H1 (cell line): ENCODE measurements around the gene RAB7B. TPM values are rescaled to one million over a fixed set of nuclear protein-coding genes. Genes with fewer than 3 reads are reported as not detected.

Source experiments
- CTCF ChIA-PET: fragments of 300-600 bp; sonication (Branson Sonifier 250); formaldehyde crosslinking; loops from one replicate; lab custom pipeline; 2021; ENCODE audit not compliant: partially characterized antibody; lab: Charles Lee
- POLR2A ChIA-PET: fragments of 300-600 bp; sonication (Branson Sonifier 250); formaldehyde crosslinking; loops from one replicate; lab custom pipeline; 2021; ENCODE audit warnings: inconsistent platforms; ENCODE audit not compliant: partially characterized antibody; lab: Charles Lee
- DNase-seq, 2 experiments: peaks; one replicate each; pipeline versions ENCODE4 v3.0.0 to v3.0.0-alpha.2; 2010 to 2022; ENCODE audit warnings: low spot score in 2 of 2, low read depth in 1 of 2, mixed read lengths in 1 of 2
- FAIRE-seq: peaks from 2 replicates; lab custom pipeline; 2011; peaks lifted over from hg19 to GRCh38; lab: Jason Lieb, UNC
- H2AFZ ChIP-seq: 2 replicates; pipeline ENCODE4 v1.8.1; 2012; ENCODE audit warnings: low read length, inconsistent platforms
- H2AK5ac ChIP-seq: 2 replicates; pipeline ENCODE4 v1.6.1; 2013; ENCODE audit warnings: low read depth, low read length
- H2BK120ac ChIP-seq: replicated peaks from 2 replicates; pipeline ENCODE3; 2013; ENCODE audit warnings: low read depth, low read length, inconsistent platforms
- H2BK12ac ChIP-seq: 2 replicates; pipeline ENCODE4 v1.6.1; 2013; ENCODE audit warnings: low read depth, low read length
- H2BK15ac ChIP-seq: 2 replicates; pipeline ENCODE4 v1.6.1; 2013; ENCODE audit warnings: low read length
- H2BK20ac ChIP-seq: 2 replicates; pipeline ENCODE4 v1.6.1; 2013; ENCODE audit warnings: low read length
- H2BK5ac ChIP-seq: 2 replicates; pipeline ENCODE4 v1.6.1; 2013; ENCODE audit warnings: low read depth, low read length
- H3K14ac ChIP-seq: 2 replicates; pipeline ENCODE4 v1.6.1; 2013; ENCODE audit warnings: inconsistent platforms; ENCODE audit not compliant: insufficient read length
- H3K18ac ChIP-seq: 2 replicates; pipeline ENCODE4 v1.6.1; 2013; ENCODE audit warnings: low read length; ENCODE audit errors: extremely low read depth
- H3K23ac ChIP-seq: 2 replicates; pipeline ENCODE4 v1.6.1; 2013; ENCODE audit warnings: inconsistent platforms; ENCODE audit not compliant: insufficient read length
- H3K23me2 ChIP-seq: 2 replicates; pipeline ENCODE4 v1.6.1; 2013; ENCODE audit warnings: low read depth, low read length
- H3K27ac ChIP-seq: 2 replicates; pipeline ENCODE4 v1.6.1; 2011; ENCODE audit warnings: low read depth, low read length, inconsistent platforms
- H3K27me3 ChIP-seq, 4 experiments: replicated peaks in 1 of 4; 1 replicate in 1 of 4; 2 replicates in 3 of 4; pipeline versions ENCODE4 v1.6.1 to v1.8.1; 2011 to 2013; ENCODE audit warnings: low read length in 3 of 4, mild to moderate bottlenecking in 3 of 4, inconsistent platforms in 2 of 4, mixed read lengths in 2 of 4, moderate library complexity in 1 of 4; ENCODE audit not compliant: control insufficient read depth in 3 of 4, insufficient read depth in 3 of 4; ENCODE audit errors: extremely low read depth in 1 of 4
- H3K36me3 ChIP-seq, 4 experiments: 2 replicates each; pipeline versions ENCODE4 v1.6.1 to v1.8.1; 2011 to 2013; ENCODE audit warnings: mild to moderate bottlenecking in 4 of 4, low read length in 3 of 4, moderate library complexity in 2 of 4, control low read depth in 1 of 4, inconsistent platforms in 1 of 4; ENCODE audit not compliant: insufficient read depth in 4 of 4, control insufficient read depth in 2 of 4
- H3K4ac ChIP-seq: replicated peaks from 2 replicates; pipeline ENCODE3; 2013; ENCODE audit warnings: low read length, low read depth, mixed read lengths, inconsistent platforms; ENCODE audit not compliant: insufficient read length
- H3K4me1 ChIP-seq, 4 experiments: replicated peaks in 1 of 4; 1 replicate in 1 of 4; 2 replicates in 3 of 4; pipeline versions ENCODE4 v1.6.1 to v1.8.1; 2011 to 2013; ENCODE audit warnings: low read length in 3 of 4, inconsistent platforms in 2 of 4, mixed read lengths in 1 of 4; ENCODE audit not compliant: insufficient read depth in 4 of 4, control insufficient read depth in 3 of 4
- H3K4me2 ChIP-seq, 2 experiments: 2 replicates each; pipeline versions ENCODE4 v1.6.1 to v1.8.1; 2011 to 2013; ENCODE audit warnings: low read depth in 2 of 2, low read length in 2 of 2, control low read depth in 1 of 2, inconsistent platforms in 1 of 2, mild to moderate bottlenecking in 1 of 2; ENCODE audit not compliant: insufficient read depth in 1 of 2
- H3K4me3 ChIP-seq, 4 experiments: fragments of 200-600, 300-600 bp in 1 of 4; sonication (generic), shearing (Covaris generic), sonication (Bioruptor Twin) in 1 of 4; 2 replicates each; pipeline versions ENCODE4 v1.5.1 to v1.8.1; 2011 to 2016; ENCODE audit warnings: low read length in 4 of 4, low read depth in 3 of 4, control low read depth in 2 of 4, inconsistent platforms in 2 of 4, mild to moderate bottlenecking in 2 of 4, mixed read lengths in 1 of 4, moderate library complexity in 1 of 4; ENCODE audit not compliant: insufficient read depth in 2 of 4; ENCODE audit errors: extremely low read depth in 1 of 4
- H3K56ac ChIP-seq: replicated peaks from 2 replicates; pipeline ENCODE3; 2013; ENCODE audit warnings: low read depth, mild to moderate bottlenecking, mixed read lengths, low read length, inconsistent platforms; ENCODE audit not compliant: insufficient read length
- H3K79me1 ChIP-seq: 2 replicates; pipeline ENCODE4 v1.6.1; 2013; ENCODE audit warnings: low read depth, low read length, control low read depth
- H3K79me2 ChIP-seq, 2 experiments: 2 replicates each; pipeline versions ENCODE4 v1.6.1 to v1.8.1; 2012 to 2013; ENCODE audit warnings: low read length in 2 of 2, mild to moderate bottlenecking in 2 of 2, inconsistent platforms in 1 of 2; ENCODE audit not compliant: insufficient read depth in 2 of 2, control insufficient read depth in 1 of 2
- H3K9ac ChIP-seq, 4 experiments: replicated peaks in 1 of 4; 1 replicate in 1 of 4; 2 replicates in 3 of 4; pipeline versions ENCODE4 v1.6.1 to v1.8.1; 2011 to 2013; ENCODE audit warnings: low read depth in 3 of 4, low read length in 3 of 4, control low read depth in 2 of 4, mild to moderate bottlenecking in 2 of 4, moderate library complexity in 2 of 4, inconsistent platforms in 1 of 4; ENCODE audit errors: extremely low read depth in 1 of 4
- H3K9me3 ChIP-seq, 2 experiments: 2 replicates each; pipeline versions ENCODE4 v1.6.1 to v1.8.1; 2012 to 2013; ENCODE audit warnings: mild to moderate bottlenecking in 2 of 2, moderate library complexity in 2 of 2, control low read depth in 1 of 2, inconsistent platforms in 1 of 2, low read depth in 1 of 2, low read length in 1 of 2, mixed read lengths in 1 of 2; ENCODE audit not compliant: insufficient read depth in 2 of 2
- H4K20me1 ChIP-seq, 2 experiments: replicated peaks in 1 of 2; 2 replicates each; pipeline versions ENCODE3 to v1.8.1; 2011 to 2013; ENCODE audit warnings: inconsistent platforms in 2 of 2, low read length in 2 of 2, mild to moderate bottlenecking in 1 of 2; ENCODE audit not compliant: insufficient read depth in 2 of 2, control insufficient read depth in 1 of 2
- H4K5ac ChIP-seq: 2 replicates; pipeline ENCODE4 v1.6.1; 2013; ENCODE audit warnings: low read length, low read depth, mixed read lengths, inconsistent platforms; ENCODE audit not compliant: insufficient read length
- H4K8ac ChIP-seq: 2 replicates; pipeline ENCODE4 v1.8.0; 2013; ENCODE audit warnings: mild to moderate bottlenecking, moderate library complexity, low read length, inconsistent platforms; ENCODE audit not compliant: insufficient read depth; ENCODE audit errors: extremely low read depth
- H4K91ac ChIP-seq: replicated peaks from 2 replicates; pipeline ENCODE3; 2013; ENCODE audit warnings: low read length, mixed read lengths, inconsistent platforms; ENCODE audit not compliant: insufficient read length
- BCL11A ChIP-seq, 2 experiments: IDR thresholded peaks; one replicate each; pipeline ENCODE4 v1.6.1; 2011; ENCODE audit warnings: low read depth in 2 of 2, low read length in 2 of 2, mild to moderate bottlenecking in 2 of 2
- KDM1A ChIP-seq: fragments of 200-600, 300-600 bp; sonication (generic); IDR thresholded peaks from 2 replicates; pipeline ENCODE4 v1.7.1; 2016; ENCODE audit warnings: mild to moderate bottlenecking, low read length, borderline replicate concordance
- SIRT6 ChIP-seq: IDR thresholded peaks from one replicate; pipeline ENCODE4 v1.7.1; 2012; ENCODE audit warnings: low read length, inconsistent platforms
- SIX5 ChIP-seq: IDR thresholded peaks from 2 replicates; pipeline ENCODE4 v1.6.1; 2011; ENCODE audit warnings: mild to moderate bottlenecking, low read depth, low read length
- SRF ChIP-seq: IDR thresholded peaks from 2 replicates; pipeline ENCODE4 v1.6.1; 2011; ENCODE audit warnings: mild to moderate bottlenecking, low read depth, low read length, moderate library complexity
- TAF1 ChIP-seq: IDR thresholded peaks from 2 replicates; pipeline ENCODE4 v1.6.1; 2011; ENCODE audit warnings: mild to moderate bottlenecking, low read depth, low read length
- WGBS, 2 experiments: shearing (Covaris generic) in 1 of 2; methylation state at CpG; one replicate each; pipeline versions ENCODE4 v1.1.6 to v1.1.7; 2013 to 2015; ENCODE audit warnings: low lambda C conversion rate in 2 of 2, mixed read lengths in 2 of 2, inconsistent platforms in 1 of 2, low coverage in 1 of 2, missing lambda C conversion rate in 1 of 2; ENCODE audit not compliant: insufficient replicate concordance in 2 of 2, insufficient coverage in 1 of 2, insufficient read length in 1 of 2; ENCODE audit errors: extremely low coverage in 1 of 2, missing lambda C conversion rate in 1 of 2; 5-methylcytosine and 5-hydroxymethylcytosine counted together
- polyA plus RNA-seq, 7 experiments: library from polyadenylated mRNA; depleted of rRNA in 3 of 7; stranded (reverse) in 5 of 7; unstranded in 2 of 7; fragments of >200 nt in 5 of 7; fragments of 200-250 nt in 2 of 7; gene quantifications; 1 replicate in 5 of 7; 2 replicates in 1 of 7; 4 replicates in 1 of 7; pipeline versions ENCODE4 v1.2.1 to v1.2.3, GENCODE V29; 2011 to 2013; ENCODE audit warnings: missing spikeins in 2 of 7, mixed read lengths in 2 of 7
- total RNA-seq: library from RNA; stranded (reverse); fragmentation: NEBNext Ultra II Directional; extraction: Animal tissue kit (Norgen Biotek cat#: 25700); gene quantifications from 2 replicates; pipeline ENCODE4 v1.2.1, GENCODE V29; 2021
- TF ChIP-seq, protein P1 (sequence below): IDR thresholded peaks from 2 replicates; pipeline ENCODE4 v1.6.1; 2012; ENCODE audit warnings: inconsistent platforms
- TF ChIP-seq, protein P2 (sequence below): IDR thresholded peaks from 2 replicates; pipeline ENCODE4 v1.6.1; 2012; ENCODE audit warnings: low read length, inconsistent platforms
- TF ChIP-seq, protein P3 (sequence below), 3 experiments: IDR thresholded peaks; 1 replicate in 2 of 3; 2 replicates in 1 of 3; pipeline versions ENCODE4 v1.5.1 to v1.6.1; 2011; ENCODE audit warnings: low read length in 3 of 3, mild to moderate bottlenecking in 3 of 3, inconsistent platforms in 2 of 3, low read depth in 1 of 3, moderate library complexity in 1 of 3; ENCODE audit not compliant: insufficient read depth in 1 of 3; ENCODE audit errors: control extremely low read depth in 1 of 3

RAB7B gene
- total and polyA plus RNA-seq, 2 of the 8 experiments (the other 6 are each of a cell fraction or from before 2014, with no cell fraction given): 0.05 TPM; not detected in 1

DNA sequence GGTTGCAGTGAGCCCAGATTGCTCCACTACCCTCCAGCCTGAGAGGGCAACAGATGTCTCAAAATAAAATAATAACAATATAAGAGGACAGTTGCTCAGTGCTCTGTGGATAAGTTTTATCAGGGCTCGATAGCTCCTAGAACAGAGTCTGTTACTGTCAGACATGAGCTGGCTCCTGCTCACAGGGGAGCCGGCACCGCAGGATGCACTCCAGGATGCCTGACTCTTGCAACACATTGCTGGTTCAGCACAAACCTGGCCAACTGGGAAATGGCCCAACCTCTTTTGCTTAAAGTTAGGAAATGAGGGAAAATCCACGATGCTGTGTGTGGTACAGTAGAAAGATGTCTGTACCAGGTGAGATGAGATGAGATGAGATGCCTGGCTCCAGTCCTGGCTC, 26.3 kb upstream of the RAB7B start:
- Histone ChIP-seq H3K36me3 (no peaks in the 10 kb centered on the region), H3K27ac (no peak overlapping the region), H4K20me1 (no peaks in the 10 kb centered on the region), H3K14ac (no peak overlapping the region), H3K9ac (no peak overlapping the region), H2BK15ac (no peak overlapping the region), H2BK12ac (no peak overlapping the region), H3K23me2 (no peaks in the 10 kb centered on the region), H3K56ac (no peak overlapping the region), H2AK5ac (no peak overlapping the region), H2BK120ac (no peak overlapping the region), H2BK5ac (no peak overlapping the region), H4K5ac (no peak overlapping the region), H3K79me2 (no peaks in the 10 kb centered on the region), H3K4me3 (no peak overlapping the region), H3K4me2 (no peak overlapping the region), H3K4me1 (peaks cover 0 to 3% (median 0%) of the 10 kb centered on the region in 4 experiments; a peak in 2 of 7 replicates), H3K79me1 (no peaks in the 10 kb centered on the region), H3K18ac (no peak overlapping the region), H3K9me3 (no peaks in the 10 kb centered on the region), H3K4ac (no peak overlapping the region), H4K8ac (no peak overlapping the region; the same call in 1 of the 2 replicates), H3K23ac (no peak overlapping the region), H3K27me3 (no peaks in the 10 kb centered on the region), H2AFZ (no peak overlapping the region), H2BK20ac (no peak overlapping the region), H4K91ac (no peak overlapping the region)
- DNase-seq (peak in 1 of 2 experiments; percentile 20), FAIRE-seq (no peak)
- ChIA-PET POLR2A (interaction anchor here (0.9 to 1.3 kb wide), 2 partner anchors 75 to 280 kb away, joined by 3 read pairs; no protein-coding TSS in a partner anchor), CTCF (interaction anchor here (0.6 to 7.7 kb wide), 16 partner anchors 8 to 670 kb away, joined by 3 to 166 read pairs (median 8); no protein-coding TSS in a partner anchor)
- 95% methylated on average over 4 of the region's 4 CpGs; no CpG with 5 or more reads in 1 of the 2 experiments for WGBS, 2 experiments
- TF ChIP-seq BCL11A (IDR thresholded peaks at IDR 0.05; ENCODE audit: low read depth in 2 of 2, low read length in 2 of 2) (no peak), SIX5 (no peak), TAF1 (no peak), SRF (no peak), KDM1A (no peak), SIRT6 (no peak)
- TF ChIP-seq, protein P1, sequence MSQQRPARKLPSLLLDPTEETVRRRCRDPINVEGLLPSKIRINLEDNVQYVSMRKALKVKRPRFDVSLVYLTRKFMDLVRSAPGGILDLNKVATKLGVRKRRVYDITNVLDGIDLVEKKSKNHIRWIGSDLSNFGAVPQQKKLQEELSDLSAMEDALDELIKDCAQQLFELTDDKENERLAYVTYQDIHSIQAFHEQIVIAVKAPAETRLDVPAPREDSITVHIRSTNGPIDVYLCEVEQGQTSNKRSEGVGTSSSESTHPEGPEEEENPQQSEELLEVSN: no peak
- TF ChIP-seq, protein P2, sequence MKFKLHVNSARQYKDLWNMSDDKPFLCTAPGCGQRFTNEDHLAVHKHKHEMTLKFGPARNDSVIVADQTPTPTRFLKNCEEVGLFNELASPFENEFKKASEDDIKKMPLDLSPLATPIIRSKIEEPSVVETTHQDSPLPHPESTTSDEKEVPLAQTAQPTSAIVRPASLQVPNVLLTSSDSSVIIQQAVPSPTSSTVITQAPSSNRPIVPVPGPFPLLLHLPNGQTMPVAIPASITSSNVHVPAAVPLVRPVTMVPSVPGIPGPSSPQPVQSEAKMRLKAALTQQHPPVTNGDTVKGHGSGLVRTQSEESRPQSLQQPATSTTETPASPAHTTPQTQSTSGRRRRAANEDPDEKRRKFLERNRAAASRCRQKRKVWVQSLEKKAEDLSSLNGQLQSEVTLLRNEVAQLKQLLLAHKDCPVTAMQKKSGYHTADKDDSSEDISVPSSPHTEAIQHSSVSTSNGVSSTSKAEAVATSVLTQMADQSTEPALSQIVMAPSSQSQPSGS: no peak
- TF ChIP-seq, protein P3, sequence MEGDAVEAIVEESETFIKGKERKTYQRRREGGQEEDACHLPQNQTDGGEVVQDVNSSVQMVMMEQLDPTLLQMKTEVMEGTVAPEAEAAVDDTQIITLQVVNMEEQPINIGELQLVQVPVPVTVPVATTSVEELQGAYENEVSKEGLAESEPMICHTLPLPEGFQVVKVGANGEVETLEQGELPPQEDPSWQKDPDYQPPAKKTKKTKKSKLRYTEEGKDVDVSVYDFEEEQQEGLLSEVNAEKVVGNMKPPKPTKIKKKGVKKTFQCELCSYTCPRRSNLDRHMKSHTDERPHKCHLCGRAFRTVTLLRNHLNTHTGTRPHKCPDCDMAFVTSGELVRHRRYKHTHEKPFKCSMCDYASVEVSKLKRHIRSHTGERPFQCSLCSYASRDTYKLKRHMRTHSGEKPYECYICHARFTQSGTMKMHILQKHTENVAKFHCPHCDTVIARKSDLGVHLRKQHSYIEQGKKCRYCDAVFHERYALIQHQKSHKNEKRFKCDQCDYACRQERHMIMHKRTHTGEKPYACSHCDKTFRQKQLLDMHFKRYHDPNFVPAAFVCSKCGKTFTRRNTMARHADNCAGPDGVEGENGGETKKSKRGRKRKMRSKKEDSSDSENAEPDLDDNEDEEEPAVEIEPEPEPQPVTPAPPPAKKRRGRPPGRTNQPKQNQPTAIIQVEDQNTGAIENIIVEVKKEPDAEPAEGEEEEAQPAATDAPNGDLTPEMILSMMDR (IDR thresholded peaks at IDR 0.05; ENCODE audit: control extremely low read depth in 1 of 3, insufficient read depth in 1 of 3, low read depth in 1 of 3, low read length in 3 of 3): no peak
